Activated CD8-positive, alpha-beta T cell treated with anti-CD3 and anti-CD28 coated beads, Interleukin-2, amount 10 ng/mL, durations not matched to agents 7 days and 5 days (primary cell): Measurements from ENCODE around the gene PSAPL1. TPM values are rescaled to one million over a fixed set of nuclear protein-coding genes. Genes with fewer than 3 reads are reported as not detected.

Experiments
- ATAC-seq: fragments of 150-1000 bp; cut with Tn5 transposase; one replicate; pipeline ENCODE4 v1.10.0; 2021; ENCODE audit warnings: moderate library complexity
- CTCF ChIA-PET: fragments of 350-600 bp; sonication (Branson Sonifier 250); formaldehyde crosslinking; loops from one replicate; lab custom pipeline; 2021; ENCODE audit warnings: antibody characterized with exemption; lab: Charles Lee
- POLR2A ChIA-PET: fragments of 350-600 bp; sonication (Branson Sonifier 250); formaldehyde crosslinking; loops from one replicate; lab custom pipeline; 2021; ENCODE audit warnings: antibody characterized with exemption; lab: Charles Lee
- DNase-seq: peaks from one replicate; pipeline ENCODE4 v3.0.0-alpha.2; 2020
- H3K27ac Mint-ChIP-seq: one replicate; pipeline ENCODE4 v1.8.0; 2021; ENCODE audit warnings: mild to moderate bottlenecking, mixed read lengths
- H3K27me3 Mint-ChIP-seq: one replicate; pipeline ENCODE4 v1.8.0; 2021; ENCODE audit warnings: low read depth, mixed read lengths
- H3K36me3 Mint-ChIP-seq: one replicate; pipeline ENCODE4 v1.8.0; 2021; ENCODE audit warnings: low read depth, mixed read lengths
- H3K4me1 Mint-ChIP-seq: one replicate; pipeline ENCODE4 v1.8.0; 2021; ENCODE audit warnings: low read depth, mixed read lengths
- H3K4me3 Mint-ChIP-seq: one replicate; pipeline ENCODE4 v1.8.0; 2021; ENCODE audit warnings: mild to moderate bottlenecking, mixed read lengths
- H3K9me3 Mint-ChIP-seq: one replicate; pipeline ENCODE4 v1.8.0; 2022; ENCODE audit warnings: mixed read lengths; ENCODE audit not compliant: insufficient read depth
- total RNA-seq, 2 experiments: library from RNA; stranded (reverse); gene quantifications; one replicate each; pipeline ENCODE4 v1.2.3, GENCODE V29; 2021

PSAPL1 gene
- total RNA-seq, 2 experiments from 2014 or later: not detected

- Mint-ChIP-seq H3K4me1 (no peaks in the 10 kb centered on the region), H3K9me3 (no peaks in the 10 kb centered on the region), H3K36me3 (no peaks in the 10 kb centered on the region), H3K4me3 (no peak overlapping the region), H3K27ac (no peak overlapping the region), H3K27me3 (no peaks in the 10 kb centered on the region)
- DNase-seq (no peak), ATAC-seq (no peak)
- ChIA-PET POLR2A (no interaction called here), CTCF (no interaction called here)
Observed at GRCh38 chr4:7436256-7436655, 1.5 kb upstream of the PSAPL1 start.

- H3K27me3 Mint-ChIP-seq: no peaks in the 10 kb centered on the region
- ChIA-PET POLR2A (no interaction called here), CTCF (no interaction called here)
- DNase-seq: no peak
- no peak for ATAC-seq
- no peaks in the 10 kb centered on the region for H3K9me3 Mint-ChIP-seq
- H3K27ac Mint-ChIP-seq: no peak overlapping the region
- H3K4me3 Mint-ChIP-seq: no peak overlapping the region
- no peaks in the 10 kb centered on the region for H3K36me3 Mint-ChIP-seq
- no peaks in the 10 kb centered on the region for H3K4me1 Mint-ChIP-seq
Observed at GRCh38 chr4:7435471-7436061, 836 bp upstream of the PSAPL1 start.

- Mint-ChIP-seq H3K4me1 (no peaks in the 10 kb centered on the region), H3K36me3 (no peaks in the 10 kb centered on the region), H3K27me3 (no peaks in the 10 kb centered on the region), H3K27ac (no peak overlapping the region), H3K4me3 (no peak overlapping the region), H3K9me3 (no peaks in the 10 kb centered on the region)
- ChIA-PET CTCF (no interaction called here), POLR2A (no interaction called here)
- no peak for ATAC-seq
- DNase-seq: no peak
Observed at GRCh38 chr4:7434141-7434765, 477 bp downstream of the PSAPL1 start.

- Mint-ChIP-seq H3K9me3 (no peaks in the 10 kb centered on the region), H3K4me3 (no peak overlapping the region), H3K4me1 (no peaks in the 10 kb centered on the region), H3K36me3 (no peaks in the 10 kb centered on the region), H3K27me3 (no peaks in the 10 kb centered on the region), H3K27ac (no peak overlapping the region)
- DNase-seq: no peak
- no peak for ATAC-seq
- ChIA-PET POLR2A (no interaction called here), CTCF (no interaction called here)
Observed at GRCh38 chr4:7433376-7434140, 1.2 kb downstream of the PSAPL1 start.

- no peaks in the 10 kb centered on the region for H3K36me3 Mint-ChIP-seq
- DNase-seq (no peak), ATAC-seq (no peak)
- no peak overlapping the region for H3K4me3 Mint-ChIP-seq
- no peaks in the 10 kb centered on the region for H3K9me3 Mint-ChIP-seq
- no peak overlapping the region for H3K27ac Mint-ChIP-seq
- POLR2A ChIA-PET: no interaction called here
- CTCF ChIA-PET: no interaction called here
- H3K4me1 Mint-ChIP-seq: no peaks in the 10 kb centered on the region
- no peaks in the 10 kb centered on the region for H3K27me3 Mint-ChIP-seq
Observed at GRCh38 chr4:7432531-7433375, 2.0 kb downstream of the PSAPL1 start.

GRCh38 chr4:7431696-7432530 is 2.8 kb downstream of the PSAPL1 start:
- Mint-ChIP-seq H3K27me3 (no peaks in the 10 kb centered on the region), H3K27ac (no peak overlapping the region), H3K9me3 (no peaks in the 10 kb centered on the region), H3K4me1 (no peaks in the 10 kb centered on the region), H3K4me3 (no peak overlapping the region), H3K36me3 (no peaks in the 10 kb centered on the region)
- DNase-seq (no peak), ATAC-seq (no peak)
- ChIA-PET CTCF (no interaction called here), POLR2A (no interaction called here)

- DNase-seq (no peak), ATAC-seq (no peak)
- H3K4me3 Mint-ChIP-seq: no peak overlapping the region
- ChIA-PET POLR2A (no interaction called here), CTCF (no interaction called here)
- H3K4me1 Mint-ChIP-seq: no peaks in the 10 kb centered on the region
- no peak overlapping the region for H3K27ac Mint-ChIP-seq
- H3K36me3 Mint-ChIP-seq: no peaks in the 10 kb centered on the region
- no peaks in the 10 kb centered on the region for H3K9me3 Mint-ChIP-seq
- no peaks in the 10 kb centered on the region for H3K27me3 Mint-ChIP-seq
Observed at GRCh38 chr4:7430965-7431695, 3.6 kb downstream of the PSAPL1 start.

GRCh38 chr4:7430368-7430964 is 4.3 kb downstream of the PSAPL1 start:
- Mint-ChIP-seq H3K4me3 (no peak overlapping the region), H3K4me1 (no peaks in the 10 kb centered on the region), H3K9me3 (no peaks in the 10 kb centered on the region), H3K36me3 (no peaks in the 10 kb centered on the region), H3K27ac (no peak overlapping the region), H3K27me3 (no peaks in the 10 kb centered on the region)
- POLR2A ChIA-PET: no interaction called here
- CTCF ChIA-PET: no interaction called here
- DNase-seq (no peak), ATAC-seq (no peak)

- Mint-ChIP-seq H3K9me3 (no peaks in the 10 kb centered on the region), H3K27me3 (no peaks in the 10 kb centered on the region), H3K27ac (no peak overlapping the region), H3K4me3 (no peak overlapping the region), H3K36me3 (no peaks in the 10 kb centered on the region), H3K4me1 (no peaks in the 10 kb centered on the region)
- CTCF ChIA-PET: no interaction called here
- ATAC-seq: no peak
- no peak for DNase-seq
- POLR2A ChIA-PET: no interaction called here
Observed at GRCh38 chr4:7429601-7430078, 5.1 kb downstream of the PSAPL1 start.

- Mint-ChIP-seq H3K27me3 (no peaks in the 10 kb centered on the region), H3K27ac (no peak overlapping the region), H3K4me1 (no peaks in the 10 kb centered on the region), H3K9me3 (no peaks in the 10 kb centered on the region), H3K4me3 (no peak overlapping the region), H3K36me3 (no peaks in the 10 kb centered on the region)
- ATAC-seq (no peak), DNase-seq (no peak)
- CTCF ChIA-PET: no interaction called here
- POLR2A ChIA-PET: no interaction called here
Observed at GRCh38 chr4:7429069-7429416, 5.7 kb downstream of the PSAPL1 start.
